Thyroid gland (tissue), 4 donors: ENCODE results near the gene ZBP1. TPM values are rescaled to one million over a fixed set of nuclear protein-coding genes. Genes with fewer than 3 reads are reported as not detected.

ENCODE experiments used
- DNase-seq, 2 donors: peaks; one replicate each; pipeline ENCODE4 v3.0.0-alpha.2; 2019
- H3K27ac ChIP-seq, 3 donors: fragments of 200-600 bp; sonication (generic); 1 replicate in 2 of 3; 2 replicates in 1 of 3; pipeline ENCODE4 v1.5.1; 2016 to 2019; ENCODE audit warnings: mild to moderate bottlenecking in 1 of 3, moderate library complexity in 1 of 3
- H3K27me3 ChIP-seq: fragments of 200-600 bp; sonication (generic); one replicate; pipeline ENCODE4 v1.5.1; 2019
- H3K36me3 ChIP-seq, 2 donors: fragments of 200-600 bp; sonication (generic); one replicate each; pipeline ENCODE4 v1.5.1; 2016 to 2019
- H3K4me1 ChIP-seq, 2 donors: fragments of 200-600 bp; sonication (generic); one replicate each; pipeline ENCODE4 v1.5.1; 2017 to 2019
- H3K4me3 ChIP-seq, 3 donors: fragments of 200-600 bp; sonication (generic); replicated peaks in 1 of 3; 1 replicate in 2 of 3; 2 replicates in 1 of 3; pipeline ENCODE4 v1.5.1; 2016; ENCODE audit warnings: mild to moderate bottlenecking in 1 of 3
- H3K9me3 ChIP-seq: fragments of 200-600 bp; sonication (generic); one replicate; pipeline ENCODE4 v1.5.1; 2017
- POLR2A ChIP-seq, 2 donors: fragments of 450-650 bp; IDR thresholded peaks; one replicate each; pipeline ENCODE4 v1.6.1; 2017; ENCODE audit warnings: antibody characterized with exemption in 2 of 2, mild to moderate bottlenecking in 2 of 2, moderate library complexity in 1 of 2
- WGBS, 2 donors: methylation state at CpG; one replicate each; pipeline ENCODE4 v1.1.5; 2017; 5-methylcytosine and 5-hydroxymethylcytosine counted together
- intact Hi-C: fragments of 100-400 bp; cut with DNase I; formaldehyde crosslinking; loops from one replicate; pipeline ENCODE4 v1.15.1; 2023
- total RNA-seq, 4 donors: library from RNA; depleted of rRNA; stranded (reverse); fragments of >200 nt; gene quantifications; one replicate each; pipeline ENCODE4 v1.2.3, GENCODE V29; 2016
- TF ChIP-seq, protein P1 (sequence below), 6 experiments: fragments of 200-600 bp in 3 of 6; fragments of 450-650 bp in 3 of 6; sonication (generic) in 3 of 6; IDR thresholded peaks; one replicate each; pipeline ENCODE4 v1.5.1; 2016 to 2019; ENCODE audit warnings: antibody characterized with exemption in 6 of 6, mild to moderate bottlenecking in 2 of 6, inconsistent platforms in 1 of 6, moderate library complexity in 1 of 6

ZBP1 gene
- total RNA-seq, 4 donors from 2014 or later = 0.33 to 1.5 (median 0.34) TPM; not detected in 1

DNA sequence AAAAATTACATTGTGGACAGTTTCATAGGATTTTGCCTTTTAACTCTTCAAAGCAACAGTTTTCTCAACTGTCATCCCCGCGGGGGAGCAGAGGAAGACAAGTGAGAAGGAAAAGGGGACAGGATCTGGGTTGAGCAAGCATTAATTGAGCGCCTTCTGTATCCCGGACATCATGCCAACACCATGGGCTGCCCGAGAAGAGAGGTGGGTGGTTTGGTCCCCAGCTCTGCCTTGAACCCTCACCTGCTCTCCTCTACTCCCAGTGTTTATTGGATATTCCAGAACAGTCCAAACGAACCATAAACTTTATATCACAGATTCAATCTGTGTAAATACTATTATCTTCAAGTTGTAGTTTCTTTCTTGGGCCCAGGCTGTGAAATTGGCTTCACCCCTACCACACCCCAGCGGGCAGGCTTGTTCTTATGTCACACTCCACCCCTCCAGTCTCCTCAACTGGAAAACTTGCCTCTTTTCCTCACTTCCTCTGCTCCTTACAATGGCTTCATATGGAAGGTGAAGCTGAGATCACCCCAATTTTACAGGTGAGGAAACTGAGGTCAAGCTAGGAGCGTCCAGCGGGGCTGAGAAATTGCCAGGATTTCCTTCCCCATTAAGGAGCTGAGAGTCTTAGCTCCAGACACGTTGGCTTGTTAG, 53.3 kb downstream of the ZBP1 start:
- Histone ChIP-seq H3K36me3 (no peaks in the 10 kb centered on the region), H3K4me3 (no peak overlapping the region), H3K4me1 (peaks cover 0 to 4% of the 10 kb centered on the region in 2 donors), H3K27me3 (no peaks in the 10 kb centered on the region), H3K27ac (no peak overlapping the region), H3K9me3 (no peaks in the 10 kb centered on the region)
- DNase-seq = no peak
- TF ChIP-seq POLR2A (IDR thresholded peaks at IDR 0.05) = no peak
- TF ChIP-seq, protein P1, sequence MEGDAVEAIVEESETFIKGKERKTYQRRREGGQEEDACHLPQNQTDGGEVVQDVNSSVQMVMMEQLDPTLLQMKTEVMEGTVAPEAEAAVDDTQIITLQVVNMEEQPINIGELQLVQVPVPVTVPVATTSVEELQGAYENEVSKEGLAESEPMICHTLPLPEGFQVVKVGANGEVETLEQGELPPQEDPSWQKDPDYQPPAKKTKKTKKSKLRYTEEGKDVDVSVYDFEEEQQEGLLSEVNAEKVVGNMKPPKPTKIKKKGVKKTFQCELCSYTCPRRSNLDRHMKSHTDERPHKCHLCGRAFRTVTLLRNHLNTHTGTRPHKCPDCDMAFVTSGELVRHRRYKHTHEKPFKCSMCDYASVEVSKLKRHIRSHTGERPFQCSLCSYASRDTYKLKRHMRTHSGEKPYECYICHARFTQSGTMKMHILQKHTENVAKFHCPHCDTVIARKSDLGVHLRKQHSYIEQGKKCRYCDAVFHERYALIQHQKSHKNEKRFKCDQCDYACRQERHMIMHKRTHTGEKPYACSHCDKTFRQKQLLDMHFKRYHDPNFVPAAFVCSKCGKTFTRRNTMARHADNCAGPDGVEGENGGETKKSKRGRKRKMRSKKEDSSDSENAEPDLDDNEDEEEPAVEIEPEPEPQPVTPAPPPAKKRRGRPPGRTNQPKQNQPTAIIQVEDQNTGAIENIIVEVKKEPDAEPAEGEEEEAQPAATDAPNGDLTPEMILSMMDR (IDR thresholded peaks at IDR 0.05) = no peak
- intact Hi-C loops = no loop called here
- 72 to 75% methylated on average over 10 of the region's 10 CpGs for WGBS, 2 donors

DNA sequence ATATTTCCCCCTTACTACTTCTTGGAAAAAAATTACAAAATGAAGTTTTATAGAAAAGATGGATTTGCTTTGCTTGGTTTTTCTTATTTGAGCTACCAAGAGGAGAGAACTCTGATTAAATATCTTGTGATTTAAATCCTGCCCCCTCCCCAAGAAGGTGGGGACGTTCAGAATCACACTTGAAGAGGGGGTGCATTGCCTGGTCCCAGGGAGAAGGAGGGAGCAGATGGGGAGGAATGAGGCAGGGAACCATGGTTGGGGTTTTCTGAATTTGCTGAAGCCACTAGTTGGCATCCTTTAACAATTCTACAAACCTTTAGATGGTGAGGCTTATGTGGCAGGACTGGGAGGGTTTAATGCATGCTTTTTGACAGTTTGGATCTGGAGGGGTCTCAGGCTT, 53.8 kb downstream of the ZBP1 start:
- WGBS, 2 donors = 18 to 31% methylated on average over 1 of the region's 1 CpG
- no peaks in the 10 kb centered on the region for H3K36me3 ChIP-seq
- peaks cover 2 to 7% of the 10 kb centered on the region in 2 donors for H3K4me1 ChIP-seq
- no peaks in the 10 kb centered on the region for H3K9me3 ChIP-seq
- TF ChIP-seq, protein P1 (IDR thresholded peaks at IDR 0.05) = no peak
- no peak for TF ChIP-seq POLR2A (IDR thresholded peaks at IDR 0.05)
- H3K27me3 ChIP-seq = no peaks in the 10 kb centered on the region
- H3K27ac ChIP-seq = no peak overlapping the region
- intact Hi-C loops = no loop called here
- H3K4me3 ChIP-seq = no peak overlapping the region
- DNase-seq = no peak

DNA sequence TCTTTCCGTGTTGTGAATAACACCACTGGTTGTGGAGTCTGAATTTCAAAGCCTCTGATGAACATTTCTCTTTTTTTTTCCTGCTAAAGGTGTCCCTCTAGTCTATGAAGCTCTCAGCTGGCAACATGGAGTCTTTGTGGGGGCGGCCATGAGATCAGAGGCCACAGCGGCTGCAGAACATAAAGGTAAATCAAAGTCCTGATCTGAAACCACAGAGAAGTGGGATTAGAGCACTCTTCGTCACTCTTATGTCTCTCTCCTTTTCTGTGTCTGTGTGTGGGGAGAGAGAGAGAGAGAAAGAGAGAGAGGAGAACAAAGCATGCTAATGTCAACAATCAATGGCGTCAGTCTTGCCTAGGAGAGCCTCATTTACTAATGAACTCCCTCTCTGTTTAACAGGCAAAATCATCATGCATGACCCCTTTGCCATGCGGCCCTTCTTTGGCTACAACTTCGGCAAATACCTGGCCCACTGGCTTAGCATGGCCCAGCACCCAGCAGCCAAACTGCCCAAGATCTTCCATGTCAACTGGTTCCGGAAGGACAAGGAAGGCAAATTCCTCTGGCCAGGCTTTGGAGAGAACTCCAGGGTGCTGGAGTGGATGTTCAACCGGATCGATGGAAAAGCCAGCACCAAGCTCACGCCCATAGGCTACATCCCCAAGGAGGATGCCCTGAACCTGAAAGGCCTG, 55.1 kb downstream of the ZBP1 start:
- no peaks in the 10 kb centered on the region for H3K27me3 ChIP-seq
- intact Hi-C loops = no loop called here

DNA sequence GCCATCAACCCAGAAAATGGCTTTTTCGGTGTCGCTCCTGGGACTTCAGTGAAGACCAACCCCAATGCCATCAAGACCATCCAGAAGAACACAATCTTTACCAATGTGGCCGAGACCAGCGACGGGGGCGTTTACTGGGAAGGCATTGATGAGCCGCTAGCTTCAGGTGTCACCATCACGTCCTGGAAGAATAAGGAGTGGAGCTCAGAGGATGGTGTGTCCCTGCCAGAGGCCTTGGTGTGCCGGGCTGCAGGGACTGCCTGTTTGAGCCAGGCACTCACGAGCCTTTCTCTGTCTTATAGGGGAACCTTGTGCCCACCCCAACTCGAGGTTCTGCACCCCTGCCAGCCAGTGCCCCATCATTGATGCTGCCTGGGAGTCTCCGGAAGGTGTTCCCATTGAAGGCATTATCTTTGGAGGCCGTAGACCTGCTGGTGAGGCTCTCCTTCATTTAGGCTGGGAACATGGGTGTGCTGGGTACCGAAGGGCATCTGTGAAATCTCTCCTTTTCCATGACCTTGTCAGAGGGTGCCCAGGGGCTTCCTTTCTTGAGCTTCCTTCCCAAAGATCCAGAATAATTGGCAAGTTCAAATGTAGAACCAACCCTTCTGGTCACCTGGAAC, 55.9 kb downstream of the ZBP1 start:
- Histone ChIP-seq H3K27ac (no peak overlapping the region), H3K9me3 (no peaks in the 10 kb centered on the region), H3K4me3 (no peak overlapping the region), H3K36me3 (no peaks in the 10 kb centered on the region), H3K4me1 (peaks cover 7 to 8% of the 10 kb centered on the region in 2 donors), H3K27me3 (no peaks in the 10 kb centered on the region)
- TF ChIP-seq, protein P1 (IDR thresholded peaks at IDR 0.05) = no peak
- TF ChIP-seq POLR2A (IDR thresholded peaks at IDR 0.05) = no peak
- intact Hi-C loops = no loop called here
- no peak for DNase-seq
- 92 to 96% methylated on average over 13 to 14 of the region's 14 CpGs for WGBS, 2 donors

More for the DNA sequence above, 55.1 kb downstream of the ZBP1 start:
- Histone ChIP-seq H3K27ac (no peak overlapping the region), H3K4me3 (no peak overlapping the region), H3K36me3 (no peaks in the 10 kb centered on the region), H3K9me3 (no peaks in the 10 kb centered on the region), H3K4me1 (peaks cover 7 to 8% of the 10 kb centered on the region in 2 donors)
- 87 to 93% methylated on average over 9 to 11 of the region's 11 CpGs for WGBS, 2 donors
- TF ChIP-seq, protein P1 (IDR thresholded peaks at IDR 0.05) = no peak
- TF ChIP-seq POLR2A (IDR thresholded peaks at IDR 0.05) = no peak
- DNase-seq = no peak

DNA sequence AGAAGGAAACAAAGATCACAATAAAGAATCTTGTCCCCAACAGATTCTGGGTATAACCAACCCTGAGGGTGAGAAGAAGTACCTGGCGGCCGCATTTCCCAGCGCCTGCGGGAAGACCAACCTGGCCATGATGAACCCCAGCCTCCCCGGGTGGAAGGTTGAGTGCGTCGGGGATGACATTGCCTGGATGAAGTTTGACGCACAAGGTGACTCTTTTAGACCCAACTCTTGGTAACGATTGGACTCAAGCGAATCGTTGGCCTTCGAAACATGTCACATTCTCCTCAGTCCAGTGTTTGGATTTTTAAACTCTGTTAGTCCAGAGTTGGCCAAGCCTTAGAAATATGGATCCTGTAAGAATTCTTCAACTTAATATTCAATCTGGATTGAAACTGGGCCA, 56.7 kb downstream of the ZBP1 start:
- intact Hi-C loops = no loop called here
- no peak for DNase-seq
- no peak for TF ChIP-seq POLR2A (IDR thresholded peaks at IDR 0.05)
- TF ChIP-seq, protein P1 (IDR thresholded peaks at IDR 0.05) = no peak
- H3K4me3 ChIP-seq = no peak overlapping the region
- H3K27ac ChIP-seq = no peak overlapping the region
- 92 to 97% methylated on average over 12 of the region's 12 CpGs for whole genome bisulfite sequencing, 2 donors
- H3K36me3 ChIP-seq = no peaks in the 10 kb centered on the region
- H3K4me1 ChIP-seq = peaks cover 7 to 8% of the 10 kb centered on the region in 2 donors
- H3K9me3 ChIP-seq = no peaks in the 10 kb centered on the region
- no peaks in the 10 kb centered on the region for H3K27me3 ChIP-seq
